Neural progenitor cell (in vitro differentiated cells): ENCODE results near the gene F13B.

Source experiments
- EZH2 ChIP-seq: fragments of 200-600 bp; sonication (generic); IDR thresholded peaks from 2 replicates; pipeline ENCODE4 v1.6.1; 2017; ENCODE audit warnings: antibody characterized with exemption, mild to moderate bottlenecking, moderate library complexity
- TF ChIP-seq, protein P1 (sequence below): fragments of 200-600 bp; sonication (generic); IDR thresholded peaks from 2 replicates; pipeline ENCODE4 v1.5.1; 2017; ENCODE audit warnings: antibody characterized with exemption, mild to moderate bottlenecking

DNA sequence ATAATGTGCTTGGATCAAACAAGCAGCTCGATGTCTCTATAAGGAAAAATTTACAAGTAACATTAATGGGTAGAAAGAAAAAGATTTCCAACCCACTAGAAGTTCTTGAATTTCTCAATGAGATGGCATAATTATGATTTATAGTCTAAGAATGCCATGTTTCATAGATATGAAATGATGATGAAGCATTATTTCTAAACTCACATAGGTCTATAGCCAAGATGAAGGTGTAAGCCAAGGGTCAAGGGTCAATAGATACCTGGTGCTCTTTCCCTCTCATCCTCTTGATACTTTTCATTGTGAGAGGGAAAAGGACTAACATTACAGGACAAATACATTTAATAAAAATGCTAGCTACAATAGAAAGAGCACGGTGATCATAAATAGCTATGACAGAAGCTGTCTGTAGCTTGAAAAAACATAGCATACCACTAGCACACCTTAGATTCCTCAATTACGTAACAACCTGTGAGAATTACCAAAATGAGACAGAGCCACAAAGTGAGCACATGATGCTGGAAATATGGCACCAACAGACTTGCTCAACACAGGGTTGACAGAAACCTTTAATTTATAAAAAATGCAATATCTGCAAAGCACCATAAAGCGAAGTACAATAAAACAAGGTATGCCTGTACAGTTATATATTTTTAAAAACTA, 26.3 kb upstream of the F13B start:
- TF ChIP-seq, protein P1, sequence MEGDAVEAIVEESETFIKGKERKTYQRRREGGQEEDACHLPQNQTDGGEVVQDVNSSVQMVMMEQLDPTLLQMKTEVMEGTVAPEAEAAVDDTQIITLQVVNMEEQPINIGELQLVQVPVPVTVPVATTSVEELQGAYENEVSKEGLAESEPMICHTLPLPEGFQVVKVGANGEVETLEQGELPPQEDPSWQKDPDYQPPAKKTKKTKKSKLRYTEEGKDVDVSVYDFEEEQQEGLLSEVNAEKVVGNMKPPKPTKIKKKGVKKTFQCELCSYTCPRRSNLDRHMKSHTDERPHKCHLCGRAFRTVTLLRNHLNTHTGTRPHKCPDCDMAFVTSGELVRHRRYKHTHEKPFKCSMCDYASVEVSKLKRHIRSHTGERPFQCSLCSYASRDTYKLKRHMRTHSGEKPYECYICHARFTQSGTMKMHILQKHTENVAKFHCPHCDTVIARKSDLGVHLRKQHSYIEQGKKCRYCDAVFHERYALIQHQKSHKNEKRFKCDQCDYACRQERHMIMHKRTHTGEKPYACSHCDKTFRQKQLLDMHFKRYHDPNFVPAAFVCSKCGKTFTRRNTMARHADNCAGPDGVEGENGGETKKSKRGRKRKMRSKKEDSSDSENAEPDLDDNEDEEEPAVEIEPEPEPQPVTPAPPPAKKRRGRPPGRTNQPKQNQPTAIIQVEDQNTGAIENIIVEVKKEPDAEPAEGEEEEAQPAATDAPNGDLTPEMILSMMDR, result no peak
- no peak for TF ChIP-seq EZH2
